GM19023 (cell line): Measurements from ENCODE around the gene TREH.
"Not testable (repeated sequence)": the region's sequence is repeated elsewhere in the genome, so short reads cannot be mapped to it uniquely, and the experiment has no call there.

ENCODE experiments used
- ATAC-seq: cut with Tn5 transposase; IDR thresholded peaks from one replicate; pipeline ENCODE4 v1.9.1; 2021; ENCODE audit warnings: mild to moderate bottlenecking, moderate library complexity; ENCODE audit not compliant: unreplicated experiment

TREH gene, protein sequence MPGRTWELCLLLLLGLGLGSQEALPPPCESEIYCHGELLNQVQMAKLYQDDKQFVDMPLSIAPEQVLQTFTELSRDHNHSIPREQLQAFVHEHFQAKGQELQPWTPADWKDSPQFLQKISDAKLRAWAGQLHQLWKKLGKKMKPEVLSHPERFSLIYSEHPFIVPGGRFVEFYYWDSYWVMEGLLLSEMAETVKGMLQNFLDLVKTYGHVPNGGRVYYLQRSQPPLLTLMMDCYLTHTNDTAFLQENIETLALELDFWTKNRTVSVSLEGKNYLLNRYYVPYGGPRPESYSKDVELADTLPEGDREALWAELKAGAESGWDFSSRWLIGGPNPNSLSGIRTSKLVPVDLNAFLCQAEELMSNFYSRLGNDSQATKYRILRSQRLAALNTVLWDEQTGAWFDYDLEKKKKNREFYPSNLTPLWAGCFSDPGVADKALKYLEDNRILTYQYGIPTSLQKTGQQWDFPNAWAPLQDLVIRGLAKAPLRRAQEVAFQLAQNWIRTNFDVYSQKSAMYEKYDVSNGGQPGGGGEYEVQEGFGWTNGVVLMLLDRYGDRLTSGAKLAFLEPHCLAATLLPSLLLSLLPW

DNA sequence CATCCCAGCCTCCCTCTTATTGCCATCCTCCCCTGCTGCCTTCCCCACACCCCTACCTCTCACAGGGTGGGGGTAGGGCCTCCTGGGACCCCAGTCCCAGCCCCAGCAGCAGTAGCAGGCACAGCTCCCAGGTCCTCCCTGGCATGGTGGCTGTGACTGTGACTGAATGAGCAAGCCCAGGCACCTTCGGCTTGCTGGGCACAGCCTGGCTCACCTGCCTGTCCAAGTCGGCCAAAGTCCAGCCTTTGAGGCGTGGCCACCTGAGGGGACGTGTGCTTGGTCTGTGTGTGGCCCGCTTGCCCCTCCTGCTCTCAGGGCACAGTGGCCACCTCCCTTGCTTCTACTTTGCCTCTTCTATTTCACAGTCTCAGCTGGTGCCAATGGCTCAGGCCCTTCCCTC is at the start of gene TREH:
TREH (minus strand) TSS at position 168 of the 400 bp plus-strand sequence; CDS start at position 145, 23 bp downstream.
- ATAC-seq = no peak

DNA sequence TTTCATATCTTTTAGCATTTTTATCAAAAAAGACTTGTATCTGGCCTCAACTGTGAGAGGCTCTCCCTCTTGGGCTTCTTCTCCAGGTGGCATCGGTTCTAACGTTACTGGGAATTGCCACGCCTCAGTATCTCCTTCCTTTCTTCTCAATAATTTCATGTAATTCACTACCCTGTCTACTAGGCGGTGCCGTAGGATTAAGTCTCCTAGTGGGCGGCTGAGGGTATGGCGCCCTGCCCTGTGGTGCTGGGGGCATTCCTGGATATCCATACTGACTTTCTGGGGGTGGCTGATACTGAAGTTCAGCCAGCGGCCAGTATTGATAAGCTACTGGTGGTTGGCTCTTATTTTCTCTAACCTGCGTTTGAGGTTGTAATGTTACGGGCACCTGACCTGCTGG is 48.7 kb upstream of the TREH start:
- not testable (repeated sequence) for ATAC-seq

DNA sequence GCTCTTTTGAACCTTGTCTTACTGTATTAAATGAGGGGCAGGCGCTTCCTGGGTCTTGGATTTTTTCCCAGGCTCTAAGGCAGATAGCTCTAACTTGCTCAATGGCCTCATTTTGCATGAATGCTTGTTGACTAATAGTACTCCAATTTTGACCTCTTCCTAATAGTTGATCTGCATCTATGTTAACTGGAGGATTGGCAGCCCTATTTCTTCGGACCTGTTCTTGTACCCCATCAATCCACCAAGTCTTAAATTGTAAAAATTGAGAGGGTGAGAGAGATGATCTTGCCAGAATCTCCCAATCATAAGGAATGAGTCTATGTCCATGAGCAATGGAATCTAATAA is 48.2 kb upstream of the TREH start:
- ATAC-seq = not testable (repeated sequence)

DNA sequence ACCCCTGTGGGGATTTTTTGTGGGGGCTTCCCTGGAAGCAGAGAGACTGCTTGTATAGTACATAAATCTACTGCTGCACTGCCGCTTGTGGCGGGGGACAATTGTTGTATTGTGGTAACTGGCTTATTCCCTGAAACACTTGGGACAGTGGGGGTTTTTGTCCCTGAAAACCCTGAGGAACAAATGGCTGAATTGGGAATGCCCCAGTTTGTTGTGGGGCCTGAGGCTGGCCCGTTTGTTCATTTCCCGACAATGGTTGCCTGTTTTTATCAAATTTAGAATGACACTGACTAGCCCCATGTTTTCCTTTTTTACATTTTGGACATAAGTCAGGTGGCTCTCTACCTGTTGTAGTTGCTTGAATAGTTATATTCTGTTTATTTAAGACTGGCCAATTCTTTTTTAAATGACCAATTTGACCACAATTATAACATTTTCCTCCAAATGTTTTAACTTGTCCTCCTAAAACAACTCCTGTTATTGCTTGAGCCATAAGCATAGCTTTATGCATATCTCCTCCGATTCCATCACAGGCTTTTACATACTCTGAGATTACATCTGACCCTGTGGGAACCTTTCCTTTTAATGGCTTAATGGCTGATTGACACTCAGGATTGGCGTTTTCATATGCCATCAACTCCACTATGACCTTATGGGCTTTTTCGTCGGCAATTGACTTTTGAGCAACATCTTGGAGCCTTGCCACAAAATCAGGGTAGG is 47.7 kb upstream of the TREH start:
- not testable (repeated sequence) for ATAC-seq

DNA sequence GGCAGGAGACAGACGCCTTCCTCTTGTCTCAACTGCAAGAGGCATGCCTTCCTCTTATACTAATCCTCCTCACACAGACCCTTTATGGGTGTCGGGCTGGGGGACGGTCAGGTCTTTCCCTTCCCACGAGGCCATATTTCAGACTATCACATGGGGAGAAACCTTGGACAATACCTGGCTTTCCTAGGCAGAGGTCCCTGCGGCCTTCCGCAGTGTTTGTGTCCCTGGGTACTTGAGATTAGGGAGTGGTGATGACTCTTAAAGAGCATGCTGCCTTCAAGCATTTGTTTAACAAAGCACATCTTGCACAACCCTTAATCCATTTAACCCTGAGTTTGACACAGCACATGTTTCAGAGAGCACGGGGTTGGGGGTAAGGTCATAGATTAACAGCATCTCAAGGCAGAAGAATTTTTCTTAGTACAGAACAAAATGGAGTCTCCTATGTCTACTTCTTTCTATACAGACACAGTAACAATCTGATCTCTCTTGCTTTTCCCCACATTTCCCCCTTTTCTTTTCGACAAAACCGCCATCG is 42.1 kb upstream of the TREH start:
- ATAC-seq = not testable (repeated sequence)

DNA sequence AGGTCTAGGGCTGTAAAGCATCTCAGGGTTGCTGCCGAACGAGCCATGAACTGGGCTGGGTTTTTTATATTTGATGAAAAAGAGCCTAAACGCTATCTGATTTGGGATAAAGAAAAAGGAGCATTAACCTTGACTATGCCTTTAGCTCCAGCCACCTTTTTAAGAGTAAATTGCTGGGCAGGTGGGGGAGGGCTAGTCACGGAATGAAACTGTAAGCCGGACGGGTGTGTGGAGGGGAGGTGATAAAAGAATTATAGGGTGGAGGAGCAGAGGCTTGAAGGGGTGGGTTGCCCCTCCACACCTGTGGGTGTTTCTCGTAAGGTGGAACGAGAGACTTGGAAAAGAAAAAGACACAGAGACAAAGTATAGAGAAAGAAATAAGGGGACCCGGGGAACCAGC is 41.3 kb upstream of the TREH start:
- not testable (repeated sequence) for ATAC-seq

DNA sequence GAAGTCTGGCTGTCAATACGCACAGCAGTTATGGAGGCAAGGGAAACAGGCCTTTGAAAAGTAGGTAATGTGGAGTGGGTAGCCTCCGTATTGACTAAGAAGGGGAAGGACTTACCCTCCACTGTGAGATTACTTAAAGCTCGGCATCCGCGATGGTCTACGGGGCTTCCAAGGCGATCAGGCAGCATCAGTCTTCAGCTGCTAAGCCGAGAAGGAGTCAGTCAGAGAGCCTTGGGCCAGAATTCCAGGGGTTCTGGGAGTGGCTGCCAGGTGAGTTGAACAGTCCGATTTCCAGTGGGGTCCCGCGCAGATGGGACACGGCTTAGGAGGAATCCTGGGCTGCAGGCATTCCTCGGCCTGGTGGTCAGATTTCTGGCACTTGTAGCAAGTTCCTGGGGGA is 40.6 kb upstream of the TREH start:
- ATAC-seq = not testable (repeated sequence)

DNA sequence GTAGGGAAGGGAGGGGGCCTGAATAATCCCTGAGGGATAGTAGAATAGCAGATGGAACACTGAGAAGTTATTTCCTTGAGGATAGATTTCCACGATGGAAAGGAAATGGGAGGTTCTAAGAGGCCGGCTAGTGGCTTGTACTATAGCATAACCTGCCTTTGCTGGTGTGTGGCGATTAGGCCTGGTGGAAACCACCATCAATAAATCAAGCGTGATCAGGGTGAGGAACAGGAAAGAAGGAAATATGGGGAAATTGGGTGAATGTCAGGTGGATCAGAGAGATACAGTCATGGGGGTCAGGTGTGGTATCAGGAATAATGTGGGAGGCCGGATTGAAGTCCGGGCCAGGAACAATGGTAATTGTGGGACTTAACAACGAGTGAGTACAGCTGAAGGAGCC is 39.1 kb upstream of the TREH start:
- not testable (repeated sequence) for ATAC-seq

DNA sequence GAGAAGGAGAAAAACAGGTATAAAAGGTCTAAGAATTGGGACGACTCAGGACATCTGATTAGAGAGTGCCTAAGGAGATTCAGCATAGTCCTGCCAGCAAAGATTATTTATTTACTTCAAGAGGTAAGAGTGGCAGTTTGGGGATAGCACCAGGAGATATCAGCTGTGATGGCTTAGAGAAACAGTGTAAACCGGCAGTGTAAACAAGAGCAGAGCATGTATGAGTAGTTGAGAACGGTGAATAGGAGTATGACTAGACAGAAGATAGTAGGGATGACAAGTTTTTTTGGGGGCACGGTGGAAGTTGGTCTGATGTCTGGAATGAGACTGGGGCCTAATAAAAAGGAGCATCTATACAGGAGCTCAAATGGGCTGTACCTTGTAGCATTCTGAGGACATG is 38.3 kb upstream of the TREH start:
- ATAC-seq = not testable (repeated sequence)

DNA sequence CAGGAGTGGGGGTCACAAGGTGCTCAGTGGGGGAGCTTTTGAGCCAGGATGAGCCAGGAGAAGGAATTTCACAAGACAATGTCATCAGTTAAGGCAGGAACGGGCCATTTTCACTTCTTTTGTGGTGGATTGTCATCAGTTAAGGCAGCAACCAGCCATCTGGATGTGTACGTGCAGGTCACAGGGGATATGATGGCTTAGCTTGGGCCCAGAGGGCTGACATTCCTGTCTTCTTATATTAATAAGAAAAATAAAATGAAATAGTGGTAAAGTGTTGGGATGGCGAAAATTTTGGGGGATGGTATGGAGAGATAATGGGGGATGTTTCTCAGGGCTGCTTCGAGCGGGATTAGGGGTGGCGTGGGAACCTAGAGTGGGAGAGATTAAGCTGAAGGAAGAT is 37.8 kb upstream of the TREH start:
- not testable (repeated sequence) for ATAC-seq

DNA sequence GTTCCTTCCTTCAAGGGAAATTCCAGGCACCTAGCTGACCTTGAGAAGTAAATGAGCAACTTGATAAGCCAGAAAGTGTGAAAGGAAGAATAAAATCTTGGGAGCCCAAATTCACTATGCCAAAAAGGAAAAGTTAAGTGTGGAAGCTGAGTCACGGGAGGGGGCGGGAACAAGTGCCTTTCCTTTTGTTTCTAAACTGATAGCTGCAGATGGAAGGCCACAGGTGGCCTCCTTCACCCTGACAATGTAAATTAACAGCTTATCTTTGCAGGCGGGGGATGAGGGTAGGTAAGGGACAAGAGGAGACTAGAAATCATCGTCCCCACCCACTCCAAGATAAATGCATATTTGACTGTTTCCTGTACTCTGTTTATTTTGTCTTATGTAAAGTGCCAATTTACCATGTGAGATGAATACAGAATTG is 36.4 kb upstream of the TREH start:
- ATAC-seq = no peak

DNA sequence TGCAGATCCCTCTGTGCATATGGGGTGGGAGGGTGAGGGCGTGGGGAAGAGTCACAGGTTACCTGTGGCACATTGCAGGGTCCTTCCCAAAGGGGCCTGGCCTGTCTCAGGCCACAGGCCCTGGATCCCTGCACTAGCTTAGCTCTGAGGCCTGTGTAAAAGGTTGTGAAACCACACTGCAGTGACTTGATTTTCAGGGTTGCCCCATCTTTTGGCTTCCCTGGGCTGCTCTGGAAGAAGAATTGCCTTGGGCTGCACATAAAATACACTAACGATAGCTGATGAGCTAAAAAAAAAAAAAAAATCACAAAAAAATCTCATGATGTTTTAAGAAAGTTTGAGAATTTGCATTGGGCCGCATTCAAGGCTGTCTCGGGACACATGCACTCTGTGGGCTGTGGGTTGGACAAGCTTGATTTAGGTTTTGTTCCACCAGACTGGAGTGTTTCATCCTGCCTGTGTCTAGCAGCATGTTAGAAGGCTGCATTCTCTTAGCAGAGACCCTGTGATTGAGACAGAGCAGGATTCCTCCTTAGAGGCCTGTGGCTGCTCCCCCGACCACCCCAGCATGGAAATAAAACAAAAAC is 35.9 kb upstream of the TREH start:
- no peak for ATAC-seq

DNA sequence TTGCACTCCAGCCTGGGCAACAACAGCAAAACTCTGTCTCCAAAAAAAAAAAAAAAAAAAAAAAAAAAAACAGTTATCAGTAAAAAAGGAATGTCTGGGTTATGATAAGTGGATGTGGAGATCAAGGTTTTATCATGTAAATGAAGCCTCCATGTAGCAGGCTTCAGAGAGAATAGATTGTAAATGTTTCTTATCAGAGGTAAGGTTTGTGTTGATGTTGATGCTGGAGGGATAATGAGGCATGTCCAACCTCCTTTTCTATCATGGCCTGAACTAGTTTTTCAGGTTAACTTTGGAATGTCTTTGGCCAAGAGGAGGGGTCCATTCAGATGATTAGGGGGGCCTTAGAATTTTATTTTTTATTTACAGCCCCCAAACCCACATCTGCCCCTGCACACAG is 35.4 kb upstream of the TREH start:
- ATAC-seq = no peak

DNA sequence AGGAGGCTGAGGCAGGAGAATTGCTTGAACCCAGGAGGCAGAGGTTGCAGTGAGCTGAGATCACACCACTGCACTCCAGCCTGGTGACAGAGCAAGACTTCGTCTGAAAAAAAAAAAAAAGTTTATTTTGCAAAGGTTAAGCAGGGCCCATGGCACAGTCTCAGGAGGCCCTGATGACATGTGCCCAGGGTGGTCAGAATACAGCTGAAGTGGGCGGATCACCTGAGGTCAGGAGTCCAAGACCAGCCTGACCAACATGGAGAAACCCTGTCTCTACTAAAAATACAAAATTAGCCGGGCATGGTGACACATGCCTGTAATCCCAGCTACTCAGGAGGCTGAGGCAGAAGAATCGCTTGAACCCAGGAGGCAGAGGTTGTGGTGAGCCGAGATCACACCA is 35.0 kb upstream of the TREH start:
- not testable (repeated sequence) for ATAC-seq

DNA sequence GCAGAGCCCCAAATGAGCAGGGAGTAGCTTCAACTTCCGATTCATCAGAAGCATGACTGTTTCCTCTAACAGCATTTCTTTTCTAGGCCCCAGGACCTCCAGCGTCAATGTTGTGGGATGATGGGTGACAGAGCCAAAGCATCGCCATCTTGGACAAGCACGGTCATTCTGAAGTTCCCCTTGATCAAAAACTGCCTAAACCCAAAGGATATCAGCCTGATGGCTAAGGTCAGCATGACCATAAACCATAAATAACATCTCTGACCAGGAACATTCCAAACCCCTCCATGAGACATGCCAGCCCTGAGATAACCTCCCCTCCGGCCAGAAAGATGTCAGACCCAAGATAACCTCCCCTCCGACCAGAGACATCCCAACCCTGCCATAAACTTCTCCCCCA is 28.8 kb upstream of the TREH start:
- ATAC-seq = no peak

DNA sequence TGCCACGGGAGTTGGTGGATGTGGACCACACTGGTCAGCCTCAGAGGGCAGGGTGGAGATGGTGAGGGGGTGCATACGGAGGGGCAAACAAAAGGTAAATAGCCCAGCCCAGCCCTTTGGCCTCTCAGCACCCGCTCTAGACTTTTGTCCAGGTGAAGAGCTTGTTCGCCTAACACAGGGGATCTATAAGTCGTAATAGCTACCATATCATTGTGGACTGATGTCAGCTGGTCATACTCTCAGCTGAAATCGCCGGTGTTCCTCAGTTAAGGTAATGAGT is 27.0 kb upstream of the TREH start:
- no peak for ATAC-seq

DNA sequence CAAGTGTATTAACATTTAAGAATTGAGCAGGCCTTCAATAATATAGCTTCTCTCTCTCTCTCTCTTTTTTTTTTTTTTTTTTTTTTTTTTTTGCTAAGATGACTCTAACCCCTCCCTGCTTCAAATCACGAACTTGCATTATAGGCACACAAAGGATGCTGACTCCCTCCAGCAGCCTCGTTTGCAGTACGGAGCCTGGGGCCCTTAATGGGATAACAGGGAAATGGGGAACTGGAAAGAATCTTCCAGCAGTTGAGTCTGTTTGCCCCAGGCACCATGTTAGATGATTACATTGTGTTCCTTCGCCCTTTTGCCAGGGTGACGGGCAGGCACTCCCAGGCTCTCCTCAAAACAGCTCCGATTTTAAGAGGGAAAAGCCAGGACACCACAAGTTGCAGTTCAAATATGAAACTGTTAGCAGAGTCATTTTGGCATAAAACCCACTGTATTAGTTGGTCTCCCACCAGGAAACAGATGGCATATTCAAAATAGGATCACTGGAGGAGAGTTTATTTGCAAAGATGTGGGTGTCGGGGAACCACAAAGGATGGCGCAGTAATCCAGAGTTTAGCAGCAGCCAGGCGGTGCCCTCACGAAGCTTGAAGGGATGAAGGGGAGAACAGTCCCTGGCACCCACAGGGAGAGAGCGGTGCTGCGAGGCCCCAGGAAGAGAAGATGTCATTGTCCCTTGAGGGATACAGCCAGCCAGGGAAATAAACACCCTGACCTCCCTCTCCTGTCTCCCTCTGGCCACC is 26.5 kb upstream of the TREH start:
- no peak for ATAC-seq

DNA sequence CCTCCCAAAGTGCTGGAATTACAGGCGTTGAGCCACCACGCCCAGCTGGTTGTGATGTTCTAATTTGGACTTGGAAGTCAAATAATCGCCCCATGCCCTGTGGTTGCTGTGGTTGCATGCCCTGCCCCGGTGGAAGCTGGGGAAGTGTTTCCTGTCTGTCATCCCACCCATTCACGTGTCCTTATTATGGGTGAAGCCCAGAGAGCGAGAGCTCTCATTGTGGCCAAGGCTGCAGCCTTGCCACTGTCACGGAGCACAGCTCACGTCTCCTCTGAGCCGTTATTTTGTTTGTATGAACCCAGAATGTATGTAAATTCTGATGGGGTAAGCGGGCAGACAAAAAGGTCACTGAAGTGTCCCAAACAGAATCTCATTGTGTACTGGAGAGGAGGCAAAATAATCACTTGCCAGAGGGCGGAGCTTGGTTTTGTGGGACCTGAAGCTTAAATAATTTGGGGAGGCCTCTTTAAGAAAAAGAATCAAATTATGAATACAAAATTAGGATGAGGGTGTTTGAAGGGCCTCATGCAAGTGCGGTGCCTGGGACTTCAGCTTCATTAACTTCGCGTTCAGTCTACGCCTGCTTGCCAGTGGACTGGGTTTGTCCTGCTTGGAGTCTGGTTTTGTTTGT is 25.8 kb upstream of the TREH start:
- ATAC-seq = no peak

DNA sequence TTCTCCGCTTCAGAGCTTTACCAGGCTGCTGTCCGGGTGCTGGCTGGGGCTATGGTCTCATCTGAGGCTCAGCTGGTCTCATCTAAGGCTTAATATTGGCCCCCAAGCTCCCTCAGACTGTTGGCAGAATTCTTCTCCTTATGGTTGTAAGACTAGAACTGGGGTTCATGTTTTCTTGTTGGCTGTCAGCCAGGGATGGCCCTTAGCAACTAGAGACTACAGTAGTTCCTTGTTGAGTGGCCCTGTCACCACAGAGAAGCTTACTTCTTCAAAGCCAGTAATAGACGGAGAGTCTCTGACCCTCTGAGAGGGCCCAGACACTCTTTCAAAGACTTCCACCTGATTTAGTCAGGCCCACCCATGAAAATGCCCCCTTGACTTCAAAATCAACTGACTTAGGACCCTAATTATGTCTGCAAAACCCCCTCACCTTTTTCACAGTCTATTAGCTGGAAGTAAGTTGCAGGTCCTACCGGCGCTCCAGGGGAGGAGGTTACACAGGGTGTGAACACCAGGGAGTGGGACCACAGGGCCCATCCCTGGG is 24.2 kb upstream of the TREH start:
- ATAC-seq = no peak
